NT2/D1 (cell line): ENCODE measurements around the gene RB1.

Experiments used
- YY1 ChIP-seq: IDR thresholded peaks from 2 replicates; pipeline ENCODE4 v1.6.1; 2011; ENCODE audit not compliant: insufficient read length, insufficient read depth
- ZNF274 ChIP-seq: IDR thresholded peaks from 2 replicates; pipeline ENCODE4 v1.6.1; 2011; ENCODE audit warnings: mild to moderate bottlenecking, low read depth, low read length

GRCh38 chr13:48400850-48401291 is 97.3 kb downstream of the RB1 start:
- TF ChIP-seq YY1, result no peak
- no peak for TF ChIP-seq ZNF274
